Activated T-helper 2 cell treated with anti-CD3 and anti-CD28 coated beads, Interferon-gamma antibody, Interleukin-2, Interleukin-4, amounts not matched to agents 10 μg/mL and 5 μg/mL and 100 μg/mL, durations not matched to agents 14 hours and 24 hours and 36 hours (primary cell): Measurements from ENCODE around the gene TMEM163. TPM values are rescaled to one million over a fixed set of nuclear protein-coding genes. Genes with fewer than 3 reads are reported as not detected.
"Not testable (repeated sequence)": the region's sequence is repeated elsewhere in the genome, so short reads cannot be mapped to it uniquely, and the experiment has no call there.

Source experiments
- DNase-seq: peaks from one replicate; pipeline ENCODE4 v3.0.0; 2021; ENCODE audit warnings: low spot score
- H3K27ac Mint-ChIP-seq: one replicate; pipeline ENCODE4 v1.8.0; 2021; ENCODE audit warnings: mixed read lengths
- H3K27me3 Mint-ChIP-seq: one replicate; pipeline ENCODE4 v1.8.0; 2021; ENCODE audit warnings: low read depth, mixed read lengths
- H3K36me3 Mint-ChIP-seq: one replicate; pipeline ENCODE4 v1.8.0; 2021; ENCODE audit warnings: low read depth, mixed read lengths
- H3K4me1 Mint-ChIP-seq: one replicate; pipeline ENCODE4 v1.8.0; 2021; ENCODE audit warnings: low read depth, mixed read lengths
- H3K4me3 Mint-ChIP-seq: one replicate; pipeline ENCODE4 v1.8.0; 2021; ENCODE audit warnings: low read depth, mild to moderate bottlenecking, moderate library complexity, mixed read lengths
- H3K9me3 Mint-ChIP-seq: one replicate; pipeline ENCODE4 v1.8.0; 2021; ENCODE audit warnings: mixed read lengths
- intact Hi-C: fragments of 100-400 bp; cut with micrococcal nuclease; formaldehyde crosslinking; loops from one replicate; pipeline ENCODE4 v1.15.1; 2023
- total RNA-seq: library from RNA; stranded (reverse); gene quantifications from 2 replicates; pipeline ENCODE4 v1.2.3, GENCODE V29; 2022

TMEM163 gene
- total RNA-seq, result 0.09 and 0.27 TPM in 2 replicates

DNA sequence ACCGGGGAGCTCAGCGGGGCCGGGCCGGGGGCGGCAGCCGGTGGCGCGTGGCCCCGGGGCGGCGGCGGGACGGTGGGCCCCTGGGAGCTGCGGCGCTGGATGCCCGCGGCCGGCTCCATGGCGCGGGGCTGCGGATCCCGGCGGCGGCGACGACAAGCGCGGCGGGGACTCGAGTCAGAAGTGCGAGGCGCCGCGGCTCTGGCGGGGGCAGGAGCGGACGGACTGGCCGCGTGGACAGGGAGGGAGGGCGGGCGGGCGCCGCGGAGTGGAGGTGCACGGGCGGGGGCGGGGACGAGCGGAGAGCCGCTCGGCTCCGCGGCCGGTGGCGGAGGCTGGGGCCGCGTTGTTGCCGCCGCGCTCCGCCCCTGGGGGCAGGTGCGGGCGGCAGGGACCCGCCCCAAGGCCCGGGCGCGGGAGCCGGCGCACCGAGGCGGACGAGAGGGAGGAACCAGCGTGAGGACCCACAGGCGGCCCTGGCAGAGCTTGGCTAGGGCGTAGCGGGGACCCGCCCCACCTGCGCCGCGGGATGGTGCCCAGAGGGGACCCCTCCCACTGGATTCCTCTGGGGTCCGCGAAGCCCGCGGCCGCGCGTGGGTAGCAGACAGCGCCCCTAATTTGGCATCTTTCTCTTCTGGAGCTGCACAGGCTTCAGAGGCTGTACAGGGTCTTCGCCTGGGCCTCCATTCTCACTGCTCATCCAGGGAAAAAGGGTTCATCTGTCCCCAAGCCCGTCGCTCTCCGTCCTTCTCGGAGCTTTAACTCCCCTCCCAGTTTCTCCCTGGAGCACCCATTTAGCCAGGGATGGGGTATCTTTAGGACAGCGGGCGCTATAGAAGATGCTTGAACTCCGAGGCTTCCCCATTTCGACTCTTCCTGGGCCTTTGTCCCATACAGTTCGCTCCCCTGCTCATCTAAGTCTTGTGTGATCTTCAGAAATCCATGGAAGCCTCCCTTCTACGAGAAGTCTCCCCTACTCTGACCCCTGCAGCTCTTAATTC lies at the start of gene TMEM163:
Gene TMEM163, minus strand, starts transcription at position 184 of the 998 bp plus-strand sequence.
- H3K27me3 Mint-ChIP-seq, result peaks cover 65% of the 10 kb centered on the region
- DNase-seq, result no peak
- no peak within 1 kb of the TSS for H3K27ac Mint-ChIP-seq
- H3K9me3 Mint-ChIP-seq, result no peaks in the 10 kb centered on the region
- H3K36me3 Mint-ChIP-seq, result no peaks in the 10 kb centered on the region
- H3K4me3 Mint-ChIP-seq, result peak within 1 kb of the TSS; percentile 43
- H3K4me1 Mint-ChIP-seq, result peaks cover 10% of the 10 kb centered on the region
- intact Hi-C loops, result loop anchor here (10.0 kb wide), 2 partner anchors 54 to 154 kb away; no protein-coding TSS in a partner anchor

DNA sequence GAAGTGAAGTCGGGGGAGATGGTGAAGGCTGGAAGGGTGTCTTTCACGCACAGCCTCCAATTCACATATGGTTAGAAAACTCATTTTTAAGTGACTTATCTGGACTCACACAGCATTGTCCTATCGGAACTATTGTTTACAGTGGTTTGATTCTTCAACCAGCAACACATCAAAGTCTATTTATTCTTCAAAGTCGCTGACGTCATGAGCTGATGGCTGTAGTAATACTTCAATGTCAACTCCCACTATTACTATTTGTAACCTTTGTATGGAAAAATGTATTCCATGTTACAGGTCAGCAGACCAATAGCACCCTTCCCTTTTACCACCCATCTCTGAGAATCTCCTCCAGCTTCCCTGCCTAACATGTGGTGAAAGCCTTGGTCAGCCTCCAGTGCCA lies 47.8 kb upstream of the TMEM163 start:
- Mint-ChIP-seq H3K9me3 (no peaks in the 10 kb centered on the region), H3K36me3 (no peaks in the 10 kb centered on the region), H3K27me3 (peaks cover 12% of the 10 kb centered on the region), H3K4me1 (no peaks in the 10 kb centered on the region), H3K4me3 (no peak overlapping the region), H3K27ac (no peak overlapping the region)
- intact Hi-C loops, result no loop called here
- no peak for DNase-seq

DNA sequence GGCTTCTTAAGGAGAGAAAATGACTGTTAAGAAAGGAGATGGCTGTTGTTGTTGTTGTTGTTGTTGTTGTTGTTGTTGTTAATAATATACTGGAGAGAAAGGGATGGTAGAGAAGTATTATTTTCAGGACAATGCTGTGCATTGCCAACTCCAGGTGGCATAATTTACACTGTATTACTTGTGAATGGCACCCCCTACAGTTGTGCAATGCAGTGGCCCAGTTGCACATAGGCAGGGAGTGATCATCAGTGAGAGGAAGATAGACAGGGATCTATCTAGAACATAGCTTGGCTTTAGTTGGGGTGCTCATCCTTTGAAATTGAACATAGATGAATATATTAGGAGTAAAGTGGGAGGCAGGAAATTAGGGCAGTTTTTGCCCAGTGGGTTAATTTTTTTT lies 47.2 kb upstream of the TMEM163 start:
- no peak for DNase-seq
- no peak overlapping the region for H3K27ac Mint-ChIP-seq
- H3K4me3 Mint-ChIP-seq, result no peak overlapping the region
- H3K9me3 Mint-ChIP-seq, result no peaks in the 10 kb centered on the region
- H3K36me3 Mint-ChIP-seq, result no peaks in the 10 kb centered on the region
- no peaks in the 10 kb centered on the region for H3K4me1 Mint-ChIP-seq
- peaks cover 12% of the 10 kb centered on the region for H3K27me3 Mint-ChIP-seq
- intact Hi-C loops, result no loop called here

DNA sequence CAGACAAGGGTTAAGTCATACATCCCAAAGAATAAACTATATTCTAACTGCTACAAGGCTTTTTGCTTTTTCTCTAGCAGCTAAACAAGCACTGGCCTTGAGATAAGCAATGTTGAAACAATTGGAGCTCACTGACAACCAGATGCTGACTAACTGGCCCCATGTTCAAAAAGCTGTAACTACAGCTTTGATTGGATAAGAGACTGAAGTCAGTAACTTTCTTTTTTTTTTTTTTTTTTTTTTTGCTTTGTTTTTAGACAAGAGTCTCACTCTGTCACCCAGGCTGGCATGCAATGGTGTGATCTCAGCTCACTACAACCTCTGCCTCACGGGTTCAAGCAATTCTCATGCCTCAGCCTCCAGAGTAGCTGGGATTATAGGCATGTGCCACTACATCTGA lies 45.4 kb upstream of the TMEM163 start:
- intact Hi-C loops, result no loop called here
- Mint-ChIP-seq H3K27ac (no peak overlapping the region), H3K36me3 (no peaks in the 10 kb centered on the region), H3K4me1 (no peaks in the 10 kb centered on the region), H3K4me3 (no peak overlapping the region), H3K27me3 (peaks cover 11% of the 10 kb centered on the region), H3K9me3 (no peaks in the 10 kb centered on the region)
- DNase-seq, result no peak

DNA sequence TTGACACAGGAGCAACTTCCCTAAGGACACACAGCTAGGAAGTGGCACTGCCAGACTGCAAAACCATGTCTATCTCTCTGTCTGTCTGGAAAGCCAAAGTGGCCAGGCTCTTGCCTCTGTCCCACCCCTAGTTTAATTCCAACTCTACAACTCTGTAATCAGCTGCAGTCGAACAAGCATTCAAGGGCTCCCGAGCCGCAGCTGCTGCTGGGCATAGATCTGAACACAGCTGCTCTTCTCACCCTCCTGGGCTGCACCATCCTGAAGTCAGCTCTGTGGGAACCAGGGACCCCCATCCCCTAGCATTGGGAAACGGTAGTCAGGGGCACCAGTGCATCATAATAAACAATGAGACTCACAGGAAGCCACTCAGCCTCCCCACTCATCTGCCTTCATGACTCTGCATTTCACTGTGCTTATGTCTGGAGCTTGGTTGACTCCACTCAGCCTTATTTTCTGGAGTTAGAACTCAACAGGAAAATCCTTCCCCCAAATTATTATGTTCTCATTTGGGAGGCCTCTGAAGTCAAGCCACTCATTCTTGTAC lies 44.4 kb upstream of the TMEM163 start:
- intact Hi-C loops, result no loop called here
- Mint-ChIP-seq H3K27me3 (peaks cover 13% of the 10 kb centered on the region), H3K27ac (no peak overlapping the region), H3K4me1 (no peaks in the 10 kb centered on the region), H3K9me3 (no peaks in the 10 kb centered on the region), H3K36me3 (no peaks in the 10 kb centered on the region), H3K4me3 (no peak overlapping the region)
- DNase-seq, result no peak

DNA sequence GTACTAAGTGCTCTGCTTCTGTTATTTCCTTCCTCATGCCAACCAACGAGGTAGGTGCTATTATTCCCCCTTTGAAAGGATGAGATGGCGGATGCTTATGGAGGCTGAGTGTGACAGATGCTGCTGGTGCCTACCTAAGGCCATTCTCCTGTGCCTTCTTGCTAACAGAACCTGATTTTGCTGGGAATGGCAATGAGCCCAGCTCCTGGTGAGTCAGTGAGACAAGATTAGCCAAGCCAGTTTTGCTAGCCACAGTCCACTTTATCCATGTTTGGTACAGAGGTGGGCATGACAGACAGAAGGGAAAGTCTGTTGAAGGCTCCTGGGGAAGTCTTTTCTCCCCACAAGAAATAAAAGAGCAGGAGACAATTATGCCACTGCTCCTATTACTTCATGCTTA lies 43.7 kb upstream of the TMEM163 start:
- no peak overlapping the region for H3K4me3 Mint-ChIP-seq
- intact Hi-C loops, result no loop called here
- H3K27ac Mint-ChIP-seq, result no peak overlapping the region
- H3K36me3 Mint-ChIP-seq, result no peaks in the 10 kb centered on the region
- DNase-seq, result no peak
- peaks cover 16% of the 10 kb centered on the region for H3K27me3 Mint-ChIP-seq
- no peaks in the 10 kb centered on the region for H3K4me1 Mint-ChIP-seq
- no peaks in the 10 kb centered on the region for H3K9me3 Mint-ChIP-seq

DNA sequence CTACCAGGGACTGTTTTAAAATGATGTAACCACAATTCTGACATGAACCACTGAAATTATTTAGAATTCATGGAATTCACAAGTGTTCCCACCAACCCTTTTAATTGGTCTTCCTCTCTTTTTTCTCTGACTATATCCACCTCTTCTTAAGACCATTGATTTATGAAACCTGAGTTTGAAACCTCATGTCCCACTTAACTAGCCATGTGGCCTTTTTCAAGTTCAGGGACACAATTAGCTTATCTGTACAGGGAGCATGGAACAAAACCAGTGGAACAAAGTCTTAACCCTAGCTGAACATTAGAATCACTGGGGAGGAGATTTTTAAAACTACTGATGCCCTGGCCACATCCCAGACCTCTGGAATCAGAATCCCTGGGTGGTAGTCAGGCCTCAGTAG lies 41.6 kb upstream of the TMEM163 start:
- Mint-ChIP-seq H3K27me3 (peaks cover 19% of the 10 kb centered on the region), H3K36me3 (no peaks in the 10 kb centered on the region), H3K4me3 (no peak overlapping the region), H3K9me3 (no peaks in the 10 kb centered on the region), H3K27ac (no peak overlapping the region), H3K4me1 (no peaks in the 10 kb centered on the region)
- DNase-seq, result no peak
- intact Hi-C loops, result no loop called here

DNA sequence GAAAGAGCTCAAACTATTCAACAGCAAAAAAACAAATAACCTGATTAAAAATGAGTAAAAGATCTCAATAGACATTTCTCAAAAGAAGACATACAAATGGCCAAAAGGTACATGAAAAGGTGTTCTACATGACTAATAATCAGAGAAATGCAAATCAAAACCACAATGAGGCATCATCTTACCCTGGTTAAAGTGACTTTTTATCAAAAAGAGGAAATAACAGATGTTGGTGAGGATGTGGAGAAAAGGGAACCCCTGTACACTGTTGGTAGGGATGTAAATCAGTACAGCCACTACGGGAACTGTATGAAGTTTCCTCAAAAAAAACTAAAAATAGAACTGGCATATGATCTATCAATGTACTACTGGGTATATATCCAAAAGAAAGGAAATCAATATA lies 39.8 kb upstream of the TMEM163 start:
- no peak for DNase-seq
- H3K9me3 Mint-ChIP-seq, result no peaks in the 10 kb centered on the region
- no peaks in the 10 kb centered on the region for H3K4me1 Mint-ChIP-seq
- intact Hi-C loops, result no loop called here
- H3K36me3 Mint-ChIP-seq, result no peaks in the 10 kb centered on the region
- no peak overlapping the region for H3K4me3 Mint-ChIP-seq
- H3K27ac Mint-ChIP-seq, result no peak overlapping the region
- H3K27me3 Mint-ChIP-seq, result peaks cover 21% of the 10 kb centered on the region

DNA sequence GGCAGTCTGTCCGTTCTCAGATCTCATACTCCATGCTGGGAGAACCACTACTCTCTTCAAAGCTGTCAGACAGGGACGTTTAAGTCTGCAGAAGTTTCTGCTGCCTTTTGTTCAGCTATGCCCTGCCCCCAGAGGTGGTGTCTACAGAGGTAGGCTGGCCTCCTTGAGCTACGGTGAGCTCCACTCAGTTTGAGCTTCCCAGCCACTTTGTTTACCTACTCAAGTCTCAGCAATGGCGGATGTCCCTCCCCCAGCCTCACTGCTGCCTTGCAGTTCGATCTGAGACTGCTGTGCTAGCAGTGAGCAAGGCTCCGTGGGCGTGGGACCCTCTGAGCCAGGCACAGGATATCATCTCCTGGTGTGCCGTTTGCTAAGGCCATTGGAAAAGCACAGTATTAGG lies 33.2 kb upstream of the TMEM163 start:
- peaks cover 36% of the 10 kb centered on the region for H3K27me3 Mint-ChIP-seq
- H3K4me3 Mint-ChIP-seq, H3K36me3 Mint-ChIP-seq, DNase-seq, intact Hi-C loops, H3K27ac Mint-ChIP-seq, H3K4me1 Mint-ChIP-seq, H3K9me3 Mint-ChIP-seq: not testable (repeated sequence)

DNA sequence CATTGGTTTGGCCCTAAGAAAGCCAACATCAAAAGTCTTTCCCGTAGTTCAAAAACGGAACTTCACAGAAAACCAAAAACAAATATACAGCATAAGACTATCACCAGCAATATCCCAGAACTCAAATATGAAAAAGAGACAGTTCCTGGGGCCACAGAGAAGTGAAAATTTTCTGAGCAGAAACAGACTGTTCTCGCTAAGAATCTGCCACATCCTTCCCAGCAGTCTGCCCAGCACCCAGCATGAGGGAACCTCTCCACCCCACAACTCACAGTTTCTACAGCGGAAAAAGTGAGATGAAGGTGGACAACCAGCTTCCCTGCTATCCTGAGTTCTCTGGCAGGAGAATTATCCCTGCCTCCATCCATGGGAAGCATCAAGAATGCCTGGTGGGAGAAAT lies 26.7 kb upstream of the TMEM163 start:
- intact Hi-C loops, result no loop called here
- peaks cover 27% of the 10 kb centered on the region for H3K27me3 Mint-ChIP-seq
- peaks cover 3% of the 10 kb centered on the region for H3K4me1 Mint-ChIP-seq
- no peaks in the 10 kb centered on the region for H3K9me3 Mint-ChIP-seq
- no peak overlapping the region for H3K4me3 Mint-ChIP-seq
- H3K36me3 Mint-ChIP-seq, result no peaks in the 10 kb centered on the region
- no peak overlapping the region for H3K27ac Mint-ChIP-seq
- DNase-seq, result no peak

DNA sequence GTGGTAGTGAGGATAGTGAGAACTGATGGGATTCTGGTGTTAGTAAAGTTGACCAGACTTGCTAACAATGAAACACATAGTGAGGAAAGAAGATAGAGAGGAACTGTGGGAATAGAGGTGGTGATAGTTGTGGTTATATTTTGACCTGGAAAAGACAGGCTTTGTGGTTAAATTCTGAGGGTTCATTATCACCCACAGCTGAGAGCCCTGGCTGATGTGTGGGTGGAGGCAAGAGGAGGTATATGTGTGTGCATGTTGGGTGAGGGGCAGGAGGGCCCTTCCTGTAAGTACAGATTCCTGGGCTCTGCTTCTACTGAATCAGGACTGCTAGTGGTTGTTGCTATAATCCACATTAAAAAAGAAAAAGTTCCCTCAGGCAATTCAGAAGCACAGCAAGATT lies 26.2 kb upstream of the TMEM163 start:
- H3K9me3 Mint-ChIP-seq, result no peaks in the 10 kb centered on the region

DNA sequence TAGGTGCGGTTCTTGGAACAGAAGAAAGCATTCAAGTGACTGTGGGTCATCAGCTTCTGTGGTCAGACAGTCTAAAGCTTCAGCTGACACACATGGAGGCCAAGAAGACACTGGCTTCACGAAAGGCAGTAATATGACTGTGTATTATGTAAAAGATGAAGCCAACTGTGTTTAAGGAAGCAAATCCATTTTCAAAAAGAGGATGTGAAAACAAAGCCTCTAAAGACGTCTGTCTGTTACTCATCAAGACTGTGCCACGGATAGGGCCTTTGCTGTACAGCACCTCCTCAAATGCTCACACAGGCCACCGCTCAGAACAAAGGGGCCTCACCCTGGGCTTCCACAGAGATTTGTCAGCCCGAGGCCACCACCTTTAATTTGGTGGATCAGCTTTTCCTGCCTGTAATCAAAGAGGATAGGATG lies 21.1 kb upstream of the TMEM163 start:
- no peak overlapping the region for H3K27ac Mint-ChIP-seq
- no peaks in the 10 kb centered on the region for H3K9me3 Mint-ChIP-seq
- H3K27me3 Mint-ChIP-seq, result peaks cover 11% of the 10 kb centered on the region
- no peak overlapping the region for H3K4me3 Mint-ChIP-seq
- DNase-seq, result no peak
- no peaks in the 10 kb centered on the region for H3K36me3 Mint-ChIP-seq
- H3K4me1 Mint-ChIP-seq, result peaks cover under 1% of the 10 kb centered on the region
- intact Hi-C loops, result no loop called here

More for the DNA sequence above, 26.2 kb upstream of the TMEM163 start:
- Mint-ChIP-seq H3K27me3 (peaks cover 22% of the 10 kb centered on the region), H3K4me1 (peaks cover 3% of the 10 kb centered on the region), H3K36me3 (no peaks in the 10 kb centered on the region), H3K27ac (no peak overlapping the region), H3K4me3 (no peak overlapping the region)
- intact Hi-C loops, result no loop called here
- DNase-seq, result no peak

DNA sequence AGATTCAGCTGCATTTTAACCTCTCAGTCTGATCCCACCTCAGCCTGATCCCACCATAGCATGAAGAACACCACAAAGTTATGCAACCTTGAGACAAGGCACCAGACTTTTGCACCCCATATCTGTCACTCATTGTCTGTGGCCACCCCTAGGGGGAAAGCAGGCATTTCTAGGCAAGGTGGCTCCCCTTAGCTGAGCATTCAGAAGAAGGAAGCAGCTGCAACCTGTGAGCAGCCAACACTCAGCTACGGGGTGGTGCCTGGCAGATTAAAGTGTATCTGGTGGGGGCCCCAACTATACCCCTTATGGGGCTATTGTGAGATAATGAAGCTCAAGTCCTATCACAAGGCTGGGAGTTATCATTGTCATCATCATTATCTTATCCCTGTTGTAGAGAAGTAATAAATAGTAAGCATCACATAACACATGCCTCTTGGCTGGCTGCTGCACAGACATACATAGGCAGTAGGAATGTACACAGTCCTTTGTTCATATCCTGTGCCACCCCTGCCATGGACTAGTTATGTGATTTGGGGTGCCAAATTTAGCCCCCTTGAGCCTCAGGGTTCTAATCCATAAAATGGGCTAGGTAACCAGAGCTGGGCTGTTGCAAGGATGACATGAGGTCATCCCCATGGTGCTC lies 20.6 kb upstream of the TMEM163 start:
- intact Hi-C loops, result no loop called here
- no peak for DNase-seq
- peaks cover 15% of the 10 kb centered on the region for H3K27me3 Mint-ChIP-seq
- H3K9me3 Mint-ChIP-seq, result no peaks in the 10 kb centered on the region
- H3K4me3 Mint-ChIP-seq, result no peak overlapping the region
- no peak overlapping the region for H3K27ac Mint-ChIP-seq
- no peaks in the 10 kb centered on the region for H3K4me1 Mint-ChIP-seq
- no peaks in the 10 kb centered on the region for H3K36me3 Mint-ChIP-seq
